ENCODE measurements around the gene SSBP3. TPM values are rescaled to one million over a fixed set of nuclear protein-coding genes. Genes with fewer than 3 reads are reported as not detected.
"Not testable (repeated sequence)": the region's sequence is repeated elsewhere in the genome, so short reads cannot be mapped to it uniquely, and the experiment has no call there.

SSBP3 gene
- 51.0 TPM for total RNA-seq

DNA sequence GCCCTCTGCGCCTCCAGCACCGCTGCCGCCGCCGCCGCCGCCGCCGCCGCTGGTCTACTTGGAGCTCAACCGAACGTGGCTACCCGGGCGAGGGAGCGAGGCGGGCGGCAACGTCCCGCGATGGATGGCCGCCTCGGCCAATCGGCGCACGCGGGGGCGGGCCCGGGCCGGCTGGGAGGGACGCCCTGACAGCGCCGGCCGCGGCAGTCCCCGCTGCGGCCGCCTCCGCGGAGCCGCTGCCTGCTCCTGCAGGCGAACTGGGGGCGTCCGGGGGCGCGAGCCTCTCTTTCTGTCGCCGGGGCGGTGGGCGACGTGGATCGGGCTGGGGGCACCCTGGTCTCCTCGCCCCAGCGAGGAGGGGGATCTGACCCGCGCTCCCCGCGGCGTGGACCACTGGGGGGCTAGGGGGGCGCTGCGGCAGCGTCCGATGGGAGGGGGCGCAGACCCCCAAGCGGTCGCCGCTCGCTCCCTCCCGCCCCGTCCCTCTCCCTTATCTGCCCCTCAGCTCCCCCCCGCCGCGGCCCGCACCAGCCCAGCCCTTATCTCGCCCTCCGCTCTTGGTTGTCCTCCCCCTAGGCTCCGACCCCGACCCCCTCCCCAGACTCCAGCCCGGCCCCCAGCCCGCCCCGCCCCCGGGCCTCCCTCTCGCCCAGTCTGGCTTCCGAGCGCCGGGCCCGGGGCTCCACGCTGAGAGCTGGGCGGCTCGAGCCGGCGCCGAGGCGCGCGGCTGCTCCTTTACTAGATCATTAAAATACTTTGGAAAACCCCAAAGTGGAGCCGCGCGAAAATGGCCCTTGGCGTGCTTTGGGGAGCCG is at the start of gene SSBP3:
Gene SSBP3, minus strand, starts transcription at position 56 of the 815 bp plus-strand sequence.
- peak within 1 kb of the TSS; percentile 91 to 96 for H3K4me3 ChIP-seq
- peaks cover 3 to 11% of the 10 kb centered on the region in 2 donors for H3K36me3 ChIP-seq
- peaks cover 6 to 35% of the 10 kb centered on the region in 2 donors for H3K4me1 ChIP-seq
- DNase-seq (ENCODE audit: low spot score in 2 of 2) = peak; percentile 53 to 95
- peak within 1 kb of the TSS; percentile 85 to 86 for H3K27ac ChIP-seq
- H3K9me3 ChIP-seq = no peaks in the 10 kb centered on the region
- peak in 1 of 3 experiments; percentile 22 for TF ChIP-seq CTCF (IDR thresholded peaks at IDR 0.05)
- no peaks in the 10 kb centered on the region for H3K27me3 ChIP-seq
- intact Hi-C loops (cut with DNase I) = loop anchor here (1.0 to 5.0 kb wide), 11 partner anchors 69 to 519 kb away; partner anchors contain the start of genes CYB5RL, DHCR24, IFT25 and MRPL37

- Histone ChIP-seq H3K27ac (no peak overlapping the region), H3K9me3 (peaks cover 0 to 3% of the 10 kb centered on the region in 2 donors), H3K27me3 (no peaks in the 10 kb centered on the region), H3K36me3 (no peaks in the 10 kb centered on the region), H3K4me1 (no peaks in the 10 kb centered on the region), H3K4me3 (no peak overlapping the region)
- intact Hi-C loops (cut with DNase I) = no loop called here
- DNase-seq (ENCODE audit: low spot score in 2 of 2) = no peak
- no peak for TF ChIP-seq CTCF (IDR thresholded peaks at IDR 0.05)
These were observed 47.3 kb upstream of the SSBP3 start for GRCh38 chr1:54453509-54453908.

DNA sequence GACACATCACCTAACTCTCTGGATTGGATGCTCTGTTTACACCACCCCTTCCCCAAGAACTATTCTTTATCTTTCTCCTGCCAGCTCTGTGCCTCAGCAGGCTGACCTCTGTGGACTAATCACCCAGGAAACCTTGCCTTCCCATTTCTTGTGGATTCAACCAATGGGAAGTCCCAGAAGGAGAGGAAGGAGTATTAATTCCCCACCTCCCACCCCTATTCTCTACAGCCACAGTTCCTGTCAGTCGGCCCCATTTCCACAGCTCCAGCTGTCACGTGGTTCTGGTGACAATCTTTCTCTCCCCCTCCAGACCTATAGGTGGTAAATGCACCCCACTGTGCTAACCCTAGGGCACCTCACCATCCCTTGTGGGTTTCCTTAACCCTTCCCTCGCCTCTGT is 46.8 kb upstream of the SSBP3 start:
- no peak for DNase-seq (ENCODE audit: low spot score in 2 of 2)

DNA sequence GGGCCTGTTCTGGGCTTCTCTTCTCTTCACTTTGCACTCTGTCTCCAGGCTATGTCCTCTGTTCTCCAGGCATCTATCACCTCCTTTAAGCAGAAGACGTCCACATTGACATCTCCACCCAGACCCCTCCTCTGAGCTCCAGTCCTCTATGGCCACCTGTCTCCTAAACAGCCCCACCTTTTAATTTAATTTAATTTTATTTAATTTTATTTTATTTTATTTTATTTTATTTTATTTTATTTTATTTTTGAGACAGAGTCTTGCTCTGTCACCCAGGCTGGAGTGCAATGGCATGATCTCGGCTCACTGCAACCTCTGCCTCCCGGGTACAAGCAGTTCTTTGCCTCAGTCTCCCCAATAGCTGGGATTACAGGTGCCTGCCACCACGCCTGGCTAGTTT is 43.2 kb upstream of the SSBP3 start:
- DNase-seq (ENCODE audit: low spot score in 2 of 2); H3K9me3 ChIP-seq; H3K36me3 ChIP-seq; intact Hi-C loops (cut with DNase I); H3K4me3 ChIP-seq; H3K27ac ChIP-seq; H3K27me3 ChIP-seq; H3K4me1 ChIP-seq: not testable (repeated sequence)

More for the DNA sequence above, 46.8 kb upstream of the SSBP3 start:
- Histone ChIP-seq H3K4me3 (no peak overlapping the region), H3K36me3 (no peaks in the 10 kb centered on the region), H3K9me3 (peaks cover 0 to 3% of the 10 kb centered on the region in 2 donors), H3K27me3 (no peaks in the 10 kb centered on the region), H3K27ac (no peak overlapping the region), H3K4me1 (no peaks in the 10 kb centered on the region)
- intact Hi-C loops (cut with DNase I) = no loop called here
- TF ChIP-seq CTCF (IDR thresholded peaks at IDR 0.05) = no peak

DNA sequence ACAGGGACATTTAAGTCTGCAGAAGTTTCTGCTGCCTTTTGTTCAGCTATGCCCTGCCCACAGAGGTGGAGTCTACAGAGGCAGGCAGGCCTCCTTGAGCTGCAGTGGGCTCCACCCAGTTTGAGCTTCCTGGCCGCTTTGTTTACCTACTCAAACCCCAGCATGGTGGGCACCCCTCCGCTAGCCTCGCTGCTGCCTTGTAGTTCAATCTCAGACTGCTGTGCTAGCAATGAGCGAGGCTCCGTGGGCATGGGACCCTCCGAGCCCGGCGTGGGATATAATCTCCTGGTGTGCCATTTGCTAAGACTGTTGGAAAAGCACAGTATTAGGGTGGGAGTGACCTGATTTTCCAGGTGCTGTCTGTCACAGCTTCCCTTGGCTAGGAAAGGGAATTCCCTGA is 42.6 kb upstream of the SSBP3 start:
- DNase-seq (ENCODE audit: low spot score in 2 of 2); H3K27me3 ChIP-seq; H3K4me3 ChIP-seq; H3K9me3 ChIP-seq; H3K4me1 ChIP-seq; H3K27ac ChIP-seq; H3K36me3 ChIP-seq; intact Hi-C loops (cut with DNase I): not testable (repeated sequence)

DNA sequence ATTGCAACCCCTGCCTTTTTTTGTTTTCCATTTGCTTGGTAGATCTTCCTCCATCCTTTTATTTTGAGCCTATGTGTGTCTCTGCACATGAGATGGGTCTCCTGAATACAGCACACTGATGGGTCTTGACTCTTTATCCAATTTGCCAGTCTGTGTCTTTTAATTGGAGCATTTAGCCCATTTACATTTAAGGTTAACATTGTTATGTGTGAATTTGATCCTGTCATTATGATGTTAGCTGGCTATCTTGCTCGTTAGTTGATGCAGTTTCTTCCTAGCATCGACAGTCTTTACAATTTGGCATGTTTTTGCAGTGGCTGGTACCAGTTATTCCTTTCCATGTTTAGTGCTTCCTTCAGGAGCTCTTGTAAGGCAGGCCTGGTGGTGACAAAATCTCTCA is 40.9 kb upstream of the SSBP3 start:
- H3K9me3 ChIP-seq; H3K27ac ChIP-seq; H3K36me3 ChIP-seq; H3K4me1 ChIP-seq; intact Hi-C loops (cut with DNase I); H3K4me3 ChIP-seq; DNase-seq (ENCODE audit: low spot score in 2 of 2); H3K27me3 ChIP-seq: not testable (repeated sequence)

GRCh38 chr1:54442185-54442584 is 36.0 kb upstream of the SSBP3 start:
- no peak for TF ChIP-seq CTCF (IDR thresholded peaks at IDR 0.05)
- H3K27me3 ChIP-seq = no peaks in the 10 kb centered on the region
- no peaks in the 10 kb centered on the region for H3K4me1 ChIP-seq
- intact Hi-C loops (cut with DNase I) = no loop called here
- H3K4me3 ChIP-seq = no peak overlapping the region
- no peaks in the 10 kb centered on the region for H3K36me3 ChIP-seq
- H3K27ac ChIP-seq = no peak overlapping the region
- no peaks in the 10 kb centered on the region for H3K9me3 ChIP-seq
- DNase-seq (ENCODE audit: low spot score in 2 of 2) = no peak
